ENCODE measurements around the gene COL27A1.

DNA sequence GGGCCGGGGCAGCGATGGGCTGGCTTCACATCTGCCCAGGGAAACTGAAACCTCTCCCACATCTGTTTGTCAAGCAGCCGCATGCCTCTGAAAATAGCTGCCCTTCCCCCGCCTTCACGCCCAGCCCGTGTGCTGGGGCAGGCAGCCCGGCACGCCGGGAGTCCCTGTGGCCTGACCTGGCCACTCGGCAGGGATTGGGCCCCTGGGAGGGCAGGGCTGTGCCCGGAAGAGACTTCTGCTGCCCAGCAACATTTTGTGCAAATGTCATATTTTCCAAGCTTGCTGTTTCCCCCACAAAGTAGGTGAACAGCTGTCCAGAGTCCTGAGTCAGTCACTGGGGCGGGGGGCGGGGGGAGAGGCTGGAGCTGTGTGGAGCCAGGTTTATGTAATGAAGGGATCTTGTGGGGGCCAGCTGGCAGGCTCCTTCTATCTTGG lies 8.2 kb downstream of the COL27A1 start:
- TF ChIP-seq, protein P1, sequence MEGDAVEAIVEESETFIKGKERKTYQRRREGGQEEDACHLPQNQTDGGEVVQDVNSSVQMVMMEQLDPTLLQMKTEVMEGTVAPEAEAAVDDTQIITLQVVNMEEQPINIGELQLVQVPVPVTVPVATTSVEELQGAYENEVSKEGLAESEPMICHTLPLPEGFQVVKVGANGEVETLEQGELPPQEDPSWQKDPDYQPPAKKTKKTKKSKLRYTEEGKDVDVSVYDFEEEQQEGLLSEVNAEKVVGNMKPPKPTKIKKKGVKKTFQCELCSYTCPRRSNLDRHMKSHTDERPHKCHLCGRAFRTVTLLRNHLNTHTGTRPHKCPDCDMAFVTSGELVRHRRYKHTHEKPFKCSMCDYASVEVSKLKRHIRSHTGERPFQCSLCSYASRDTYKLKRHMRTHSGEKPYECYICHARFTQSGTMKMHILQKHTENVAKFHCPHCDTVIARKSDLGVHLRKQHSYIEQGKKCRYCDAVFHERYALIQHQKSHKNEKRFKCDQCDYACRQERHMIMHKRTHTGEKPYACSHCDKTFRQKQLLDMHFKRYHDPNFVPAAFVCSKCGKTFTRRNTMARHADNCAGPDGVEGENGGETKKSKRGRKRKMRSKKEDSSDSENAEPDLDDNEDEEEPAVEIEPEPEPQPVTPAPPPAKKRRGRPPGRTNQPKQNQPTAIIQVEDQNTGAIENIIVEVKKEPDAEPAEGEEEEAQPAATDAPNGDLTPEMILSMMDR (IDR thresholded peaks at IDR 0.05; ENCODE audit: poor library complexity): no peak
- TF ChIP-seq EZH2 (IDR thresholded peaks at IDR 0.05; ENCODE audit: borderline replicate concordance): no peak
